Measurements from ENCODE around the gene ZBBX.
"Not testable (repeated sequence)": the region's sequence is repeated elsewhere in the genome, so short reads cannot be mapped to it uniquely, and the experiment has no call there.

ZBBX gene

GRCh38 chr3:167380004-167380689 is at the start of gene ZBBX:
ZBBX (minus strand) TSS chr3:167380297; CDS start chr3:167372901, 7,396 bp downstream.
- in situ Hi-C loops (cut with MboI; ENCODE audit: low sequenced_read_pairs, unreplicated experiment), result no loop called here
- peak; percentile 78 for DNase-seq (ENCODE audit: low spot score)
- peak; percentile 92 for TF ChIP-seq CTCF (IDR thresholded peaks at IDR 0.05; ENCODE audit: borderline replicate concordance, control extremely low read depth, extremely low read depth, insufficient read depth, missing control alignments)

- in situ Hi-C loops (cut with MboI; ENCODE audit: low sequenced_read_pairs, unreplicated experiment); DNase-seq (ENCODE audit: low spot score): not testable (repeated sequence)
Measured at GRCh38 chr3:167426962-167427361, 46.9 kb upstream of the ZBBX start.

- DNase-seq (ENCODE audit: low spot score), result not testable (repeated sequence)
- in situ Hi-C loops (cut with MboI; ENCODE audit: low sequenced_read_pairs, unreplicated experiment), result loop anchor here (25.0 kb wide), 1 partner anchor 465 kb away; no protein-coding TSS in a partner anchor
Measured at GRCh38 chr3:167422396-167422795, 42.3 kb upstream of the ZBBX start.

- no peak for DNase-seq (ENCODE audit: low spot score)
- in situ Hi-C loops (cut with MboI; ENCODE audit: low sequenced_read_pairs, unreplicated experiment), result loop anchor here (25.0 kb wide), 1 partner anchor 478 kb away; no protein-coding TSS in a partner anchor
- no peak for TF ChIP-seq CTCF (IDR thresholded peaks at IDR 0.05; ENCODE audit: borderline replicate concordance, control extremely low read depth, extremely low read depth, insufficient read depth, missing control alignments)
Measured at GRCh38 chr3:167409611-167410010, 29.5 kb upstream of the ZBBX start.

- TF ChIP-seq CTCF (IDR thresholded peaks at IDR 0.05; ENCODE audit: borderline replicate concordance, control extremely low read depth, extremely low read depth, insufficient read depth, missing control alignments), result peak; percentile 13
- in situ Hi-C loops (cut with MboI; ENCODE audit: low sequenced_read_pairs, unreplicated experiment), result loop anchor here (25.0 kb wide), 1 partner anchor 480 kb away; no protein-coding TSS in a partner anchor
- no peak for DNase-seq (ENCODE audit: low spot score)
Measured at GRCh38 chr3:167406876-167407492, 26.9 kb upstream of the ZBBX start.

GRCh38 chr3:167397826-167398225 is 17.7 kb upstream of the ZBBX start:
- no peak for DNase-seq (ENCODE audit: low spot score)
- in situ Hi-C loops (cut with MboI; ENCODE audit: low sequenced_read_pairs, unreplicated experiment), result no loop called here
- TF ChIP-seq CTCF (IDR thresholded peaks at IDR 0.05; ENCODE audit: borderline replicate concordance, control extremely low read depth, extremely low read depth, insufficient read depth, missing control alignments), result no peak

- in situ Hi-C loops (cut with MboI; ENCODE audit: low sequenced_read_pairs, unreplicated experiment), result no loop called here
- no peak for TF ChIP-seq CTCF (IDR thresholded peaks at IDR 0.05; ENCODE audit: borderline replicate concordance, control extremely low read depth, extremely low read depth, insufficient read depth, missing control alignments)
- no peak for DNase-seq (ENCODE audit: low spot score)
Measured at GRCh38 chr3:167396075-167396474, 16.0 kb upstream of the ZBBX start.

Measured in GM13976 (cell line).